NCI-H1092 treated with DMSO at 0.1 percent for 48 hours (cell line): Measurements from ENCODE around the gene IER5L.
A peak's percentile ranks its signal among the peaks of the same experiment; 100 is the strongest.
"Not testable (repeated sequence)": the region's sequence is repeated elsewhere in the genome, so short reads cannot be mapped to it uniquely, and the experiment has no call there.

Experiments used
- DNase-seq: peaks from one replicate; lab custom pipeline; 2025; lab: John Stamatoyannopoulos, UW

The IER5L gene

DNA sequence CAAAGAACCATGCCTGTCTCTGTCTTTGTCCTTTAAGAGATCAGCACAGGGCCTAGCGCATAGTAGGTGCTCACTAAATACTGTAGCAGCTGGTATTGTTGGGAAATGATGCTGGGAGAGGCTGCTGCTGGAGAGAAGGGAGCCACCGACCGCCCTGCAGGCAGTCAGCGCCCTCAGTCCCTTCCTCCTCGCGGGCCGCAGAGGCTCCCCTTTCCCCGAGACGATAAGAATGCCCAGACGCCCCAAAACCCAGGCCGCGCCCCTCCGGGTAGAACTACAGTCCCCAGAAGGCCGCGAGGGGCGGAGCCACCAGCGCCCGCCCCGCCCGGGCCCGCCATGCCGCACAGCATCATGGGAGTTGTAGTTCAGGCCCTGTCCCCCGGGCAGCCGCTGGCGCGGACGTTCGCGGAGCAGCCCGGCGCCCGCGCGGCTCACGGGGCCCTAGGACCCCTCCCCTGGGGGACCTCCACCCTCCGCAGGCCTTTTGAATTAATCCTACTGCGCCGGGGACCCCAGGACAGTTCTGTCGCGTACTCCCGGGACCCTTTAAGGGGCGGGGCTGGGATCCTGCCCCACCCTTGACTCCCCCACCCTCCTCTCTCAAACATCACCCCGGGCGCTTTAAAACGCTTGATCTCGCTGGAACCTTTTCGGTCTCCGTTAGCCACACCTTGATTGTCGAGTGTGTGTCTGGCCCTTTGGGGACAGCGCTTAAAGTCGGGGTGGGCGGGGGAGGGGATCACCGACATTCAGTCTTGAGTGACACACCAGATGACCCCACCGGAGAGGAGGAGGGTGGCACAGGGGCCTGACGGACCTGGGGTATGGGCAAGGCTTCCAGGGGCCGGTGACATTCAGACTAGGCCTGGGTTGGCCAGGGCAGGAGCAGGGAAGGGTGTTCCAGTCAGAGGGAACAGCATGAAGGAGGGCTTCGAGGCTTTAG is 24.8 kb upstream of the IER5L start:
- peak; percentile 34 for DNase-seq

DNA sequence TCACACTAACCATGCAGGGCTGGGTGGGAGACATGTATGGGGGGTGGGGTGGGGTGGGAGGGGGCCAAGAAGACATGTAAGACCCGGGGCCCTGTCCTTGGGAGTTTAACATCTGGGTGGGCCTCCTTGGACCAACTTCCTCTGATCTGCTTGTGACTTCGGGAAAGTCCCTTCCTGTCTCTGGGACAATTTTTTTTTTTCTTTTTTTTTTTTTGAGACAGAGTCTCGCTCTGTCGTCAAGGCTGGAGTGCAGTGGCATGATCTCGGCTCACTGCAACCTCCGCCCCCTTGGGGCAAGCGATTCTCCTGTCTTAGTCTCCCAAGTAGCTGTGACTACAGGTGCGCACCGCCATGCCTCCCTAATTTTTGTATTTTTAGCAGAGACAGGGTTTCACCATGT is 23.8 kb upstream of the IER5L start:
- DNase-seq, result no peak

DNA sequence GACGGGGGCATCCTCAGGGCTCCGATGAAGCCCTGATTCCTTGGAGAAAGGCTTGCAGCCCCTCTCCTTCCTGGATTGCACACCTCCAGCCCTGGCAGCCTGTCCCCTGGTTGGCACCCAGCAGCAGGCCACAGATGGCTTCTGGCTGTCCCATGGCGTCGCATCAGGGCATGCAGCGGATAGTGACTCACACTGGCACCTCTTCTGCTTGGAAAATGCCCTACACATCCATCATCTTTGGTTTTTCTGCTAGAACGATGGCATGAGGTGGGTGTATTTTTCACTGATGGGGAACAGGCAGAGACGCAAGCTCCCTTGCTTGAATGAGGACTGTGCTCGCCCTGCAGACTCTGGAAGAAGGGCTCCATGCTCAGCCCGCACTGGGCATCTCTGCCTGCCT is 23.2 kb upstream of the IER5L start:
- no peak for DNase-seq

DNA sequence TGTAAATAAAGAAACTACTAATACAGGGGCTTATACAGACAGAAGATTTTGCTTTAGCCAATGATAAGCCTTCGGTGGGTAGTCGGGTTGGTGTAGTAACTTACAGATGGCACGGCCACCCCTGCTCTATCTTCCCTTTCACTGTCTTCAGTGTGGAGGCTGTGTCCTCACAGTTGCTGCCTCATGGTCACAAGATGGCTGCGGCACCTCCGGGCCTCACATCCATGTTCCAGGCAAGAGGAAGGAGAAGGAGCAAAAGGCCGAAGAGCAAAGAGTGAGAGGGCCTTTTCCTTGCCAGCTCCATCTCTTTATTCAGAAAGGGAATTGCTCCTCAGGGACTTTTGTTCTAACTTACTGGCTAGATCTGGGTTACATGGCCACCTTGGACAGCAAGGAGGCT is 22.2 kb upstream of the IER5L start:
- DNase-seq, result no peak

DNA sequence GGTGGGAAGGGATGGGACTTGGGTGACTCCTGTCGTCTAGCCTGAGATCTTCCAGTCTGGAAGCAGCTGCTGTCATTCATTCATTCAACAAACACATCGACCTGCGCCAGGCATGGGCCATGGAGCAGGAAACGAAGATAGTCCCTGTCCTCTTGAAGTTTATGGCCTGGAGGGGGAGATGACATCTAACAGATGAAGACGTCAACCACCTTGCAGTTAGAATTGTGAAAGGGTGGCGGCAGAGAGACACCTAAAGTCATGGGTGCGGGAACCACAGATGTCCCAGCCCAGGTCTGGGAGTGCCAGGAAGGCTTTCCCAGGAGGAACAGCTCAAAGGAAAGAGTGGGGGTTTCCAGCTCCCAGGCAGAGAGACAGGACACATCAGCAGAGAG is 21.0 kb upstream of the IER5L start:
- DNase-seq, result no peak

DNA sequence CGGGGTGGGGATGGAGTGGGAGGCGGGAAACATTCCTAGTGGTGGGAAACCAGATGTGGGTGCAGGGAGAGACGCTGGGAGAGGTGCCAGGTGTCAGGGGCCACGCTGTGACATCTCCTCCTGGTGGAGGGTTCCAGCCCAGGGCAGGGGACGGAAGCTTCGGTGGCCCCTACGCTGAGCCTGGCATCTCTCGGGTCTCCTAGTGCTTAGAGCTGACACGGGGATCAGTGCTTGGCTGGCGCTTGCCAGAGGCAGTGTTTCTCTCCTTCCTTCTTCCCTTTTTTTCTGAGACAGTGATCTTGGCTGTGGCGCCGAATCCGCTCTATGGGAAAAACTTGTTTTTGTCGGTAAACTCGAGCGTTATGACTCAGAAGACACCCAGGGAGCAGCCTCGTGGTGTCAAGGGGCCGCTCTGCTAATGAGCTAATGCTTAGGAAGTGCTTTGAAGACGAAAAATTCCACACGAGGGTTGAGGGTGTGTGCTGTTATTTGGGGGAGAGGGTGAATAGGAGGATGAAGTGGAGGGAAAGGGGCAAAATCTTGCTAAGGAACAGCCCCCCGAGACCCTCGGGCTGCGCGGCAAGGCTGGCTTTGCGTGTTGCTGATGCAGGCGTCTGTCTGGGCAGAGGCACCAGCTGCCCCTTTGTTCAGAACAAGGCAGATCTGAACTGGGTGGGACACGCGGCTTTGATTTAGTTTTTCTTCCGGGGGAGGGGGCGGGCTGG is 20.4 kb upstream of the IER5L start:
- no peak for DNase-seq

DNA sequence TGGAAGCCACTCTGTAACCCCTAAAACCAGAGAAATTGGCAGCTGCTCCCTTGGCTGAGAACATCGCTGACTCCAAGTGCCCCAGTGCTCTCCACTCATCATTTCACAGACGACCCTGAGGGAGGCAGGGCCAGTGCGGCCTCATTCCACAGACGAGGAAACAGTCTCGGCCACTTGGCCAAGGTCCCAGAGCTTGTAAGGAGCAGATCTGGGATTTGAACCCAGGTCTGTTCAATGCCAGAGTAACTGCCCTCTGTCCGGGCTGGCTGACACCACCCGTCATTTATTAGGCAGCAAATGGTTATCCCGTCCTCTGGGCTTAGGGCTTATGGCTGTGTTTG is 19.9 kb upstream of the IER5L start:
- DNase-seq, result no peak

DNA sequence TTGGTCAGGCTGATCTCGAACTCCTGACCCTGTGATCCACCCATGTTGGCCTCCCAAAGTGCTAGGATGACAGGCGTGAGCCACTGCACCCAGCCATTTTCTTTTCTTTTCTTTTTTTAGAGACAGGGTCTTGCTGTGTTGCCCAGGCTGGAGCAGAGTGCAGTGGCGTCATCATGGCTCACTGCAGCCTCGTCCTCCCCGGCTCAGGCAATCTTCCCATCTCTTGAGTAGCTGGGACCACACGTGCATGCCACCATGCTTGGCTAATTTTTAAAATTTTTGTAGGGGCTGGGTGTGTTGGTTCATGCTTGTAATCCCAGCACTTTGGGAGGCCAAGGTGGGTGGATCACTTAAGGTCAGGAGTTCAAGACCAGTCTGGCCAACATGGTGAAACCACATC is 19.0 kb upstream of the IER5L start:
- DNase-seq, result not testable (repeated sequence)

DNA sequence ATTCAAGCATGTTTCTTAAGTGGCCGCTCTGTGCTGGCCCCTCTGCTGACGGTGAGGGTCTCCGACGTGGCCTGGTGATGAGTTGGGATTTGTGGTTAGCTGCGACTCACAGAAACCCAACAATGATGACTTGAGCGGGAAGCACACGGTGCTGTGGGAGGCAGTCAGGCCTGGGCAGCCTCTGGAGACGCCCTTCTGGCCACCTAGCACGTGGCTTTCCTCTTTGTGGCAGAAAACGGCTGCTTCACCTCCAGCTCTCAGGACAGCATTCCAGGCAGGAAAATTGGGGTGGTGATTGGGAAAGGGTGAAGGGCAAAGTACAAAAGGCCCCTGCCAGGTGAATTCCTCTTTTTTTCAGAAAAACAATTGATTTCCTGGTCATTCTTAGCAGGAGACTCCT is 17.5 kb upstream of the IER5L start:
- DNase-seq, result no peak

DNA sequence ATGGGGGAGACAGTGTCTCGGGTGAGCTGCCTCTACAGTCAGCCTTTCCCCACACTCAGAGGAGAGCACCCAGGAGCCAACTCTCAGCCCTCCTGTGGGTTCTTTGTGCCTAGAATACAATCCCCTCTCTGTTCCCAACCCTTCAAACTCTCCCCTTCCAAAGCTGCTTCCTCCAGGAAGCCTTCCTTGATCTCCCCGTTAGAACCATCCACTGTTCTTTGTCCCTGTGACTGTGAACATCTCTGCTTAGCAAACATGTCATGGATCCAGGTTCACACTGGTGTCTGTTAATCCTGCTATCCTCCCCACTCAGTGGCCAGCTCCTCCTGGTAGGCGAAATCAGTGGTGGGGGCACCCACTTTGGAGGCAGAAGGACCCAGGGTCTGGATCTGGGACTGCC is 16.2 kb upstream of the IER5L start:
- no peak for DNase-seq

DNA sequence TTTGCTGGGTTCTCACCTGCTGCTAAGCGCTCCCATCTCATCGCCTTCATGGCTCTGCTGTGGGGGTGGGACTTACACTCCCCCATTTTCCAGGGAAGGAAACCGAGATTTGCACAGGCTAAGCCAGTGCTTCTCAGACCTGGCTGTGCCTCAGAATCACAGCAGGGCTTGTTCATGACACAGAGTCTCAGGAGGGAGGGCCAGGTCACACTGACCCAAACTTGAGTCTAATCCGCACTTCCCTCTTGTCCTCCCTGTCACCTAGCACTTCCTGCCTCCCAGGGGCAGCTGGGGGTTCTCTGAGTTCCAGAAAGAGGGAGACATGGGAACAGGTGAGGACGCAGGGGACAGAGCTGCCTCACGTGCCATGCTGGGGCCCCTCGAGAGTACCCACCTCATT is 15.6 kb upstream of the IER5L start:
- no peak for DNase-seq

DNA sequence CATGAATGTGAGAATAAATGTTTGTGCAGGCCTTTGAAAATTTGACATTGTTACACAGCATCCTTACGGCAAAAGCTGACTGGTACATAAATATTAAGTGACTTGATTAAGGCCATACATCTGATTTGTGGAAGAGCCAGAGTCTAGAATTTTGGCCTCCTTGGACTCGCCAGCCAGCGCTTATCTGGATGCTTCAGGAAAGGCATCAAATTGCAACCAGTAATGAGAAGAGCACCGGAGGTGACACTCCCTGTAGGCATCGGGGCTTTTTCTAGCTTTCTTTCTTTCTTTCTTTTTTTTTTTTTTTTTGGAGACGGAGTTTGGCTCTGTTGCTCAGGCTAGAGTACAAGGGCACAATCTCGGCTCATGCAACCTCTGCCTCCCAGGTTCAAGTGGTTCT is 13.2 kb upstream of the IER5L start:
- DNase-seq, result no peak

DNA sequence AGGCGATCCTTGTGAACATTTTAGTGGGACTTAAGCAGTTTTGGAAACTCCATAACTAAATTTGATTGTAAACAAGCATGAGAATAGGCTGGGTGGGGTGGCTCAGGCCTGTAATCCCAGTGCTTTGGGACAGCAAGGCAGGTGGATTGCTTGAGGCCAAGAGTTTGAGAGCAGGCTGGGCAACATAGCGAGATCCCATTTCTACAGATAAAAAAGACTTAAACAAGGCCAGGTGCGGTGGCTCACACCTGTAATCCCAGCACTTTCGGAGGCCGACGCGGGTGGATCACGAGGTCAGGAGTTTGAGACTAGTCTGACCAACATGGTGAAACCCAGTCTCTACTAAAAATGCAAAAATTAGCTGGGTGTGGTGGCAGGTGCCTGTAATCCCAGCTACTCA is 11.9 kb upstream of the IER5L start:
- not testable (repeated sequence) for DNase-seq

DNA sequence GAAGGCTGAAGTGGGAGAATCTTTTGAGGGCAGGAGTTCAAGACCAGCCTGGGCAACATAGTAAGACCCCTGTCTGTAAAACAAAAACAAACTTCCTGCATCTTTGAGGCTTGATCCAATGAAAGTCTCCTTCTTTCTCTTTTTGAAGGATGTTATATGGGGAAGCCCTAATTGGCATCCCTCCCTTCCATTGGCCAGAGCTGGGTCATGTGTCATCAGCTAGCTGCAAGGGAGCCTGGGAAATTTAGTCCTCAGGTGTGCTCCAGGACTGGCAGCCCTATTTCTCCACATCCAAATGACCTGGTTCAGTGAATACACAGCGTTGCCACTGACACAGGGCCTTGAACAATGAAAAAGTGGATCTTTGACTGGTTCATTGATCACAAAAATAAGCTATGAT is 9.0 kb upstream of the IER5L start:
- no peak for DNase-seq

DNA sequence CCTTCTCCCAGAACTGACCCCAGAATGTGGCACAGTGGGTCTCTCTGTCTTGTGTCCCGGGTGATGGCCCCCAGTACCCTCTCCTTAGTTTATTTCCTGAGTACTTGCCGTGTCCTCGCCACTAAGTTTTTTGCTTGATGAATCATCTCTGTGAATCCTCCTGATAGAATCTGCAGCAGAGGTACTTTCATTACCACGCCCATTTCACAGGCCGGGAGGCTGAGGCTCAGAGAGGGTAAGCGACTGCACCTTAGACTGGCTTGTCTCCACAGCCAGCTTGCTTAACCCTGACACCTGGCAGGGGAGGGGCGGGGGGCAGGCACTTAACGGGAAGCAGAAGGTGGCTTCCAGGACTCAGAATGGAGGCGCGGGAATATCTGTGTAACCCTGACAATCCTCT is 7.9 kb upstream of the IER5L start:
- no peak for DNase-seq

DNA sequence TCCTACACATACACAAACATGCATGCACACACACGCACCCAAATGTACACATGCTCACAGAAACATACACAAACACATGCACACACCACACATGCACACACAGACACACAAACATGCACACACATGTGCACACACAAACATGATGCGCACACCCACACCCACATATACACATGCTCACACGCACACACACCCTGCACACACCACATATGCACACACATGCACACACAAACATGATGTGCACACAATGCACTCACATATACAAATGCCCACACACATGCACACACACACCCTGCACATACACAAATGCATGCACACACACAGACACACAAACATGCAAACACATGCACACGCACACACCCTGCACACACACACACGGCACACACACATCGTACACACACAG is 7.3 kb upstream of the IER5L start:
- DNase-seq, result no peak

DNA sequence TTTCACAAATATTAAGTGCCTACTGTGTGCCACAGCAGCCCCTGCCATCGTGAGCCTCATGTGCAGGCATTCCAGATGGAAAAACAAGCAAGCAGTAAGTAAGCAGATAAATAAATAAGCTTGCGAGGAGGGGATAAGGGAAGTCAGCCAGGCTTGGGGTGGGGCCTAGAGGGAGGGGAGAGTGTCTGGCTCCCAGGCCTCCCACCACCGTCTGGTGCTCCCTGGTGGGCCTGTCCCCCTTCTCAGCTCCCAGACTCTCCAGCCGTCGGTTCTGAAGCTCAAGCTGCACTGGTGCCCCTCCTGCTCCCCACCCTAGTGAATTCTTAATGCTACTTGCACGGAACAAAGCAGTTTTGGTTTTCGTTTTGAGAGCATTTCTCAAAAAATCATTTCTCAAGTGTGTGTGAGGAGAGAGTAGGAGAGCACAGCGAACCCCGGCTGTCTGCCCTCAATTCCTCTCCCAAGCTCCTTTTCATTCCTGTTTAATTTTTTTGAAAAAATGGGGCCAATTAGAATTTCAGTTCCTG is 6.6 kb upstream of the IER5L start:
- no peak for DNase-seq

DNA sequence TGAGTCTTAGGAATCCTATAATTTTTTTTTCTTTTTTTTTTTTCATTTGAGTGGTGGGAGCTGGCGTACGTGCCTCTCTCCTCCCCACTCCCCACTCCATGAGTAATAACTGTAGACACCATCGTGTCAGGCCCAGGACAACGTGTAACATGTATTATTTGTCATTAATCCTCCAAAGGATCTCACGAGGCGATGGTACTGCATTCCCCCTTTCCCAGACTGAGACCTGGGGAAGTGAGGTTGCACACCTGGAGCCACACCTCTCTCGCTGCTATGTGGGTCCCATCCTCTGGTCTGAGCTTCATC is 6.1 kb upstream of the IER5L start:
- no peak for DNase-seq

DNA sequence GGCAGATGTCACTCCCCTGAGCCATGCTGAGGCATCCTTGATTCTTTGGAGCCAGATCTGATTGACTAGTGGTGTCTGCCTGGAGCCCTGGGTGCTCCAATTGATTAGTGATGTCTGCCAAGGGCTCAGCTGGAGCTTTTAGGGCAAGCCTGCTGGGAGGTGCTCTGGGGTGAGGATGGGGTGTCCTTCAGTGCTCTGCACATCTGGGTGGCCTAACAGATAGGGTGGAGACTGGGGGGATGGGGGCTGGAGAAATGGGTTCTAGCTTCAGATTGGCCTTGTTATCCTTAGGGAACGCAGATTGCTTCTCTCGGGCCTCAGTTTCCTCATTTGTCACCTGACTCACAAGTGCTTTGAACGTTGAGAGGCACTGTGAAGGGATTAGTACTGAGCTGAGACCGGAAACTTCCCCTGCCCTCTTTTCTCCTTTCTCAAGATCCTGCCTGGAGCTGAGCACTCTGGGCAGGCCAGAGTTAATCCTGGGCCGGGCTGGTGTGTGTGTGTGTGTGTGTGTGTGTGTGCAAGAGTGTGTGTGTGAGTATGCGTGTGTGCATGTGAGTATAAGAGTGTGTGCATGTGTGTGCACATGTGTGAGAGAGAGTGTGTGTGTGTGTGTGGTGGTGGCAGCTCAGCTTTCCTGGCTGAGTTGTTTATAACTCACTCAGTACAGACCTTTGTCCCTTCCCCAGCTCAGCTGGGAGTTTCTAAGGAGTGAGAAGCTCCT is 5.6 kb upstream of the IER5L start:
- DNase-seq, result no peak

DNA sequence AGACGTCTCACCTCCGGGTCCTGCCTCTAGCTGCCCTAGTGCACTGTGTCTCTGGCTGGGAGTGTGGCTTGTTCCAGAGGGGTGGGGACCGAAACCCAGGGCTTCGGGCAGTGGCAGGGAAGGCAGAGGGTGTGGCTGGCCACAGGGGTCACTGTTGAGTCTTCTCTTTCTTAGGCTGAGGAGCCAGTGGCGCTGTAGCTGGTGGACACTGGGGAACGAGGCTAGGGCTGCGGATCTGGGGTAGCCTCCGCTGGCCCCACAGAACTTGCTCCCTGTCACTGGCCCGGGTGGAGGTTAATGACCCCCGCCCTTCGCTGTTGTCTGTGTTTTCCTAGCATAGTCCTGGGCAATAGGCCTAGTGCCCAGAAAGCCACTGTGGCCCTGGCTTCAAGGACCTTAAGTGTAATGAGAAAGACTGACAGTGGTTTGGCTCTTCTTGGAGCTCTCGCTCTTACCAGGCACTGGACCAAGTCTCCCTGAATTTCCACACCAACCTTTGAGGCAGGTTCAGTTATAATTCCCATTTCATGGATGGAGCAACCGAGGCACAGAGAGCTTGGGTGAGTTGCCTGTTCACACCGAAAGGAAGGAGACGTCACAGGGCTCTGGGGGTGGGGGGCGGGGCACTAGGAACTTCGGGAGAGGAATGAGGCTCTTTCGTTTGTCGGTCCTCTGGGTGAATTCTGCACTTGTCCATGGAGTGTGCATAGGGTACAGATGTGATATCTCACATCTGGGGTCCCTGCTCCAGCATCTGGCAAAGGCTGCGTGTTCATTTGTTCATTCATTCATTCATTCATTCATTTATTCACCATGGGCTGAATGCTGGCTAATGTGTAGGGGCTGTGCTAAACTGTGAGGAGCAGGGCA is 4.8 kb upstream of the IER5L start:
- DNase-seq, result no peak

DNA sequence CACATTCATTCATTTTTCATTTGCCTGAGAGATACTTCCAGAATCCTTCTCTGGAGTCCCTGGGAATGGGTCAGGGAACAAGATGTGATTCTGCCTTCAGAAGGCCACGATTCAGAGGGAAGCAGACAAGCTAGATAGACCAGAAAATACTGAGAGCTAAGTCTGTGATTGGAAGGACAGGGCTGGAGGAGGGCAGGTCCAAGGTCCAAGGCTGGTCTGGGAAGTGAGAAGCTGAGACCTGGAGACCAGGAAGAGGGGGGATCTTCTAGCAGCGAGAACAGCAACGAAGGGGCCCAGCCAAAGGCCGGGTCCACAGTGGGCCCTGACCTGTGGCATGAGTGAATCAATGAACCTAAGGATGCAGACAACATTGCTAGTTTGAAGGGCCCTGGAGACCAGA is 4.1 kb upstream of the IER5L start:
- no peak for DNase-seq

DNA sequence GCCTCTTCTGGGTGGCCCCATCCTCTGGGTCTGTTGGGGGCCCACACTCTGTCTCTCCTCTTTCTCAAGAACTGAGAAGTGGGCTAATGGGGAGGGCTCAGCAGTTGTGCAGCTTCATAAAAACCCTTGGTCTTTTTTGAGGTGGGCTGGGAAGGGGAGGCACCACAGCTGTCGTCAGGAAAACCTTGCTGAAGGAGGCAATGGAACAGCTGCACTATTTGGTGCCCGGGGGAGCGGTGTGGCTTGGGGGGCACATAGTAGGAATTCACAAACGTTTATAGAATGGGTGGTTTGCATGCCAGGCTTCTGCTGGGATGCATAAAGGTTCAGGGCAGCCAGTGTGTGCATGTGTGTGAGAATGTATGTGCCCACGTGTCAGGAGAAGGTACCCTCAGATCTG is 3.2 kb upstream of the IER5L start:
- DNase-seq, result no peak
